ENCODE measurements around the gene SLC25A30.

DNA sequence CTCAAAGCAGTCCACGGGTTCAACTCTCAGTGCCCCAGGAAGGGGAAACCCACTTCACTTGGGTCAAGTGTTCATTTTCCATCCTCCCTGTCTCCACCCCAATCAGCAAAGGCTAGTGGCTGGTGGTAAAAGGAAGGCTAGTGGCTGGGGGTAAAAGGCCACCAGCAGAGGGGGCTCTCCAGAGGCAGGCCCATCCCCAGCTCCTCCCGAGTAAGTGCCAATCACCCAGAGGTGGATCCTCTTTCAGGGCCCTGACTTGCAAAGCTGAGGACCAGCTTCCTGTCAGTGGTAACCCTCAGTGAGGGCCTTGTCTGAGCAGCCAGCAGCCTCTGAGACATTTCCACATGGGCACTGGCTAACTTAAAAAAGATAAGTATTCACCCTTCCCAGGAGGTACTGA, 55.2 kb downstream of the SLC25A30 start:
- TF ChIP-seq, protein P1, sequence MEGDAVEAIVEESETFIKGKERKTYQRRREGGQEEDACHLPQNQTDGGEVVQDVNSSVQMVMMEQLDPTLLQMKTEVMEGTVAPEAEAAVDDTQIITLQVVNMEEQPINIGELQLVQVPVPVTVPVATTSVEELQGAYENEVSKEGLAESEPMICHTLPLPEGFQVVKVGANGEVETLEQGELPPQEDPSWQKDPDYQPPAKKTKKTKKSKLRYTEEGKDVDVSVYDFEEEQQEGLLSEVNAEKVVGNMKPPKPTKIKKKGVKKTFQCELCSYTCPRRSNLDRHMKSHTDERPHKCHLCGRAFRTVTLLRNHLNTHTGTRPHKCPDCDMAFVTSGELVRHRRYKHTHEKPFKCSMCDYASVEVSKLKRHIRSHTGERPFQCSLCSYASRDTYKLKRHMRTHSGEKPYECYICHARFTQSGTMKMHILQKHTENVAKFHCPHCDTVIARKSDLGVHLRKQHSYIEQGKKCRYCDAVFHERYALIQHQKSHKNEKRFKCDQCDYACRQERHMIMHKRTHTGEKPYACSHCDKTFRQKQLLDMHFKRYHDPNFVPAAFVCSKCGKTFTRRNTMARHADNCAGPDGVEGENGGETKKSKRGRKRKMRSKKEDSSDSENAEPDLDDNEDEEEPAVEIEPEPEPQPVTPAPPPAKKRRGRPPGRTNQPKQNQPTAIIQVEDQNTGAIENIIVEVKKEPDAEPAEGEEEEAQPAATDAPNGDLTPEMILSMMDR (IDR thresholded peaks at IDR 0.05; ENCODE audit: insufficient read depth, low read length): no peak
- TF ChIP-seq REST (IDR thresholded peaks at IDR 0.05; ENCODE audit: insufficient replicate concordance, low read depth): no peak
- TF ChIP-seq GABPA (IDR thresholded peaks at IDR 0.05; ENCODE audit: low read depth): no peak
- no peak for TF ChIP-seq POLR2AphosphoS5 (IDR thresholded peaks at IDR 0.05; ENCODE audit: low read depth)
- TF ChIP-seq SPI1 (IDR thresholded peaks at IDR 0.05; ENCODE audit: borderline replicate concordance, low read depth): no peak

Measured in HL-60 (cell line).